Liver (tissue), 3 donors: ENCODE measurements around the gene PCDHGB3.

ENCODE experiments used
- EGR1 ChIP-seq, 2 donors: IDR thresholded peaks; 2 replicates each; pipeline ENCODE4 v1.6.1; 2016 to 2018; ENCODE audit warnings: antibody characterized with exemption in 2 of 2, low read depth in 2 of 2
- FOXA1 ChIP-seq: IDR thresholded peaks from 2 replicates; pipeline ENCODE4 v1.6.1; 2016; ENCODE audit warnings: antibody characterized with exemption
- GABPA ChIP-seq, 2 donors: IDR thresholded peaks in 1 of 2; conservative IDR thresholded peaks in 1 of 2; 2 replicates each; pipeline ENCODE4 v1.6.1; 2016; ENCODE audit warnings: antibody characterized with exemption in 2 of 2, mild to moderate bottlenecking in 1 of 2, moderate library complexity in 1 of 2
- NR2F2 ChIP-seq: IDR thresholded peaks from 2 replicates; pipeline ENCODE4 v1.6.1; 2016; ENCODE audit warnings: antibody characterized with exemption
- RAD21 ChIP-seq, 2 donors: IDR thresholded peaks; 2 replicates each; pipeline ENCODE4 v1.6.1; 2016; ENCODE audit warnings: antibody characterized with exemption in 2 of 2, mild to moderate bottlenecking in 2 of 2
- RXRA ChIP-seq, 2 donors: IDR thresholded peaks; 2 replicates each; pipeline ENCODE4 v1.6.1; 2017 to 2018; ENCODE audit warnings: antibody characterized with exemption in 2 of 2, mild to moderate bottlenecking in 1 of 2
- SP1 ChIP-seq: IDR thresholded peaks from 2 replicates; pipeline ENCODE4 v1.6.1; 2018; ENCODE audit warnings: antibody characterized with exemption, mild to moderate bottlenecking
- TAF1 ChIP-seq: conservative IDR thresholded peaks from 2 replicates; pipeline ENCODE4 v1.6.1; 2016; ENCODE audit warnings: antibody characterized with exemption, mild to moderate bottlenecking
- YY1 ChIP-seq: IDR thresholded peaks from 2 replicates; pipeline ENCODE4 v1.6.1; 2016; ENCODE audit warnings: antibody characterized with exemption, mild to moderate bottlenecking
- TF ChIP-seq, protein P1 (sequence below): fragments of 150-350 bp; IDR thresholded peaks from 2 replicates; pipeline ENCODE4 v1.5.1; 2017; ENCODE audit warnings: improper control_type of control experiment, low read depth, low read length; ENCODE audit not compliant: missing input control
- TF ChIP-seq, protein P2 (sequence below): IDR thresholded peaks from 2 replicates; pipeline ENCODE4 v1.6.1; 2016; ENCODE audit warnings: antibody characterized with exemption
- TF ChIP-seq, protein P3 (sequence below): IDR thresholded peaks from 2 replicates; pipeline ENCODE4 v1.6.1; 2016; ENCODE audit warnings: antibody characterized with exemption
- TF ChIP-seq, protein P4 (sequence below): IDR thresholded peaks from 2 replicates; pipeline ENCODE4 v1.6.1; 2016; ENCODE audit warnings: antibody characterized with exemption, mild to moderate bottlenecking
- TF ChIP-seq, protein P5 (sequence below): IDR thresholded peaks from 2 replicates; pipeline ENCODE4 v1.6.1; 2016; ENCODE audit warnings: antibody characterized with exemption
- donor health status: healthy.
- donor health status: healthy.

DNA sequence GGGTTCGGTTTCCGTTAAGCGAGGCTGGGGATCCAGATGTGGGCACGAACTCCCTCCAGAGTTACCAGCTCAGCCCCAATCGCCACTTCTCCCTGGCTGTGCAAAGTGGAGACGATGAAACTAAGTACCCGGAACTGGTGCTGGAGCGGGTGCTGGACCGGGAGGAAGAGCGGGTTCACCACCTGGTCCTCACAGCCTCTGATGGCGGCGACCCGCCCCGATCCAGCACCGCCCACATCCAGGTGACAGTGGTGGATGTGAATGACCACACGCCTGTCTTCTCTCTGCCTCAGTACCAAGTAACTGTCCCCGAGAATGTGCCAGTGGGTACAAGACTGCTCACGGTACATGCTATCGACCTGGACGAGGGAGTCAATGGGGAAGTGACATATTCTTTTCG, 13.3 kb downstream of the PCDHGB3 start:
- TF ChIP-seq, protein P1, sequence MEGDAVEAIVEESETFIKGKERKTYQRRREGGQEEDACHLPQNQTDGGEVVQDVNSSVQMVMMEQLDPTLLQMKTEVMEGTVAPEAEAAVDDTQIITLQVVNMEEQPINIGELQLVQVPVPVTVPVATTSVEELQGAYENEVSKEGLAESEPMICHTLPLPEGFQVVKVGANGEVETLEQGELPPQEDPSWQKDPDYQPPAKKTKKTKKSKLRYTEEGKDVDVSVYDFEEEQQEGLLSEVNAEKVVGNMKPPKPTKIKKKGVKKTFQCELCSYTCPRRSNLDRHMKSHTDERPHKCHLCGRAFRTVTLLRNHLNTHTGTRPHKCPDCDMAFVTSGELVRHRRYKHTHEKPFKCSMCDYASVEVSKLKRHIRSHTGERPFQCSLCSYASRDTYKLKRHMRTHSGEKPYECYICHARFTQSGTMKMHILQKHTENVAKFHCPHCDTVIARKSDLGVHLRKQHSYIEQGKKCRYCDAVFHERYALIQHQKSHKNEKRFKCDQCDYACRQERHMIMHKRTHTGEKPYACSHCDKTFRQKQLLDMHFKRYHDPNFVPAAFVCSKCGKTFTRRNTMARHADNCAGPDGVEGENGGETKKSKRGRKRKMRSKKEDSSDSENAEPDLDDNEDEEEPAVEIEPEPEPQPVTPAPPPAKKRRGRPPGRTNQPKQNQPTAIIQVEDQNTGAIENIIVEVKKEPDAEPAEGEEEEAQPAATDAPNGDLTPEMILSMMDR: no peak
- TF ChIP-seq TAF1: no peak
- TF ChIP-seq EGR1 (IDR thresholded peaks at IDR 0.05; ENCODE audit: low read depth in 2 of 2): no peak
- no peak for TF ChIP-seq RAD21 (IDR thresholded peaks at IDR 0.05)
- TF ChIP-seq, protein P2, sequence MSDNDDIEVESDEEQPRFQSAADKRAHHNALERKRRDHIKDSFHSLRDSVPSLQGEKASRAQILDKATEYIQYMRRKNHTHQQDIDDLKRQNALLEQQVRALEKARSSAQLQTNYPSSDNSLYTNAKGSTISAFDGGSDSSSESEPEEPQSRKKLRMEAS: no peak
- TF ChIP-seq FOXA1: no peak
- TF ChIP-seq SP1: no peak
- TF ChIP-seq, protein P3, sequence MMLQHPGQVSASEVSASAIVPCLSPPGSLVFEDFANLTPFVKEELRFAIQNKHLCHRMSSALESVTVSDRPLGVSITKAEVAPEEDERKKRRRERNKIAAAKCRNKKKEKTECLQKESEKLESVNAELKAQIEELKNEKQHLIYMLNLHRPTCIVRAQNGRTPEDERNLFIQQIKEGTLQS: no peak
- TF ChIP-seq, protein P4, sequence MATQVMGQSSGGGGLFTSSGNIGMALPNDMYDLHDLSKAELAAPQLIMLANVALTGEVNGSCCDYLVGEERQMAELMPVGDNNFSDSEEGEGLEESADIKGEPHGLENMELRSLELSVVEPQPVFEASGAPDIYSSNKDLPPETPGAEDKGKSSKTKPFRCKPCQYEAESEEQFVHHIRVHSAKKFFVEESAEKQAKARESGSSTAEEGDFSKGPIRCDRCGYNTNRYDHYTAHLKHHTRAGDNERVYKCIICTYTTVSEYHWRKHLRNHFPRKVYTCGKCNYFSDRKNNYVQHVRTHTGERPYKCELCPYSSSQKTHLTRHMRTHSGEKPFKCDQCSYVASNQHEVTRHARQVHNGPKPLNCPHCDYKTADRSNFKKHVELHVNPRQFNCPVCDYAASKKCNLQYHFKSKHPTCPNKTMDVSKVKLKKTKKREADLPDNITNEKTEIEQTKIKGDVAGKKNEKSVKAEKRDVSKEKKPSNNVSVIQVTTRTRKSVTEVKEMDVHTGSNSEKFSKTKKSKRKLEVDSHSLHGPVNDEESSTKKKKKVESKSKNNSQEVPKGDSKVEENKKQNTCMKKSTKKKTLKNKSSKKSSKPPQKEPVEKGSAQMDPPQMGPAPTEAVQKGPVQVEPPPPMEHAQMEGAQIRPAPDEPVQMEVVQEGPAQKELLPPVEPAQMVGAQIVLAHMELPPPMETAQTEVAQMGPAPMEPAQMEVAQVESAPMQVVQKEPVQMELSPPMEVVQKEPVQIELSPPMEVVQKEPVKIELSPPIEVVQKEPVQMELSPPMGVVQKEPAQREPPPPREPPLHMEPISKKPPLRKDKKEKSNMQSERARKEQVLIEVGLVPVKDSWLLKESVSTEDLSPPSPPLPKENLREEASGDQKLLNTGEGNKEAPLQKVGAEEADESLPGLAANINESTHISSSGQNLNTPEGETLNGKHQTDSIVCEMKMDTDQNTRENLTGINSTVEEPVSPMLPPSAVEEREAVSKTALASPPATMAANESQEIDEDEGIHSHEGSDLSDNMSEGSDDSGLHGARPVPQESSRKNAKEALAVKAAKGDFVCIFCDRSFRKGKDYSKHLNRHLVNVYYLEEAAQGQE: no peak
- TF ChIP-seq YY1: no peak
- TF ChIP-seq NR2F2: no peak
- no peak for TF ChIP-seq RXRA (IDR thresholded peaks at IDR 0.05)
- TF ChIP-seq, protein P5, sequence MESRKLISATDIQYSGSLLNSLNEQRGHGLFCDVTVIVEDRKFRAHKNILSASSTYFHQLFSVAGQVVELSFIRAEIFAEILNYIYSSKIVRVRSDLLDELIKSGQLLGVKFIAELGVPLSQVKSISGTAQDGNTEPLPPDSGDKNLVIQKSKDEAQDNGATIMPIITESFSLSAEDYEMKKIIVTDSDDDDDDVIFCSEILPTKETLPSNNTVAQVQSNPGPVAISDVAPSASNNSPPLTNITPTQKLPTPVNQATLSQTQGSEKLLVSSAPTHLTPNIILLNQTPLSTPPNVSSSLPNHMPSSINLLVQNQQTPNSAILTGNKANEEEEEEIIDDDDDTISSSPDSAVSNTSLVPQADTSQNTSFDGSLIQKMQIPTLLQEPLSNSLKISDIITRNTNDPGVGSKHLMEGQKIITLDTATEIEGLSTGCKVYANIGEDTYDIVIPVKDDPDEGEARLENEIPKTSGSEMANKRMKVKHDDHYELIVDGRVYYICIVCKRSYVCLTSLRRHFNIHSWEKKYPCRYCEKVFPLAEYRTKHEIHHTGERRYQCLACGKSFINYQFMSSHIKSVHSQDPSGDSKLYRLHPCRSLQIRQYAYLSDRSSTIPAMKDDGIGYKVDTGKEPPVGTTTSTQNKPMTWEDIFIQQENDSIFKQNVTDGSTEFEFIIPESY: no peak
- no peak for TF ChIP-seq GABPA (IDR thresholded peaks at IDR 0.05 in 1 of 2, conservative IDR thresholded peaks at IDR 0.05 in 1 of 2)
